ENCODE measurements around the gene FAM162B.
"Not testable (repeated sequence)": the region's sequence is repeated elsewhere in the genome, so short reads cannot be mapped to it uniquely, and the experiment has no call there.

Gene FAM162B

GRCh38 chr6:116766506-116767176, 1.1 kb upstream of the FAM162B start:
- Histone ChIP-seq H3K9me3 (ENCODE audit: control insufficient read depth in 2 of 2, low read length in 2 of 2) (no peaks in the 10 kb centered on the region), H3K9ac (ENCODE audit: low read length in 2 of 2) (no peak overlapping the region)

DNA sequence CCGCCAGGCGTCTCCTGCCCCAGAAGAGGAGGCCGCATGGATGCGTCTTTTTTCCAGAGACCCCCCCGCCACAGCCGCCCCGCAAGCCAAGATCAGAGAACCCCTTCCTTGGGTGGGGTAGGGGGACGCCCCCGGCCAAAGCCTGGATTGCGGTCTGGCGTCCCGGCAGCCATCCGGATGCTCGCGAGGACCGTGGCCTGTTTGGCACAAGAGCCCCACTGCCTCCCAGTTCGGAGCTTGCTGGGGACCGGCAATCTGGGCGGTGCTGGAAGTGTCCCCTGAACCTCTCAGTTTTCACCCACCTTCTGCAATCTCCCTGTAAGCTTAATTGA, 924 bp downstream of the FAM162B start:
- Histone ChIP-seq H3K36me3 (ENCODE audit: control insufficient read depth in 2 of 2, insufficient read depth in 2 of 2, low read length in 2 of 2) (no peaks in the 10 kb centered on the region), H3K9ac (ENCODE audit: low read length in 2 of 2) (no peak overlapping the region), H3K27ac (ENCODE audit: low read length) (no peak overlapping the region), H3K9me3 (ENCODE audit: control insufficient read depth in 2 of 2, low read length in 2 of 2) (no peaks in the 10 kb centered on the region), H3K4me1 (ENCODE audit: control insufficient read depth, insufficient read depth, low read length) (peaks cover 13% of the 10 kb centered on the region), H3K4me3 (ENCODE audit: low read length in 2 of 2) (peak overlapping the region; percentile 64 to 73), H3K27me3 (ENCODE audit: control insufficient read depth in 1 of 2, insufficient read depth in 2 of 2, low read length in 2 of 2) (peaks cover 9 to 18% of the 10 kb centered on the region in 2 donors)

More at GRCh38 chr6:116766506-116767176, 1.1 kb upstream of the FAM162B start:
- peaks cover 13% of the 10 kb centered on the region for H3K4me1 ChIP-seq (ENCODE audit: control insufficient read depth, insufficient read depth, low read length)
- H3K4me3 ChIP-seq (ENCODE audit: low read length in 2 of 2): no peak overlapping the region
- no peak overlapping the region for H3K27ac ChIP-seq (ENCODE audit: low read length)
- peaks cover 9 to 18% of the 10 kb centered on the region in 2 donors for H3K27me3 ChIP-seq (ENCODE audit: control insufficient read depth in 1 of 2, insufficient read depth in 2 of 2, low read length in 2 of 2)
- H3K36me3 ChIP-seq (ENCODE audit: control insufficient read depth in 2 of 2, insufficient read depth in 2 of 2, low read length in 2 of 2): no peaks in the 10 kb centered on the region

- no peak overlapping the region for H3K9ac ChIP-seq (ENCODE audit: low read length in 2 of 2)
- H3K27me3 ChIP-seq (ENCODE audit: control insufficient read depth in 1 of 2, insufficient read depth in 2 of 2, low read length in 2 of 2): peaks cover 9 to 18% of the 10 kb centered on the region in 2 donors
- peak overlapping the region in 1 of 2 donors; percentile 73 for H3K4me3 ChIP-seq (ENCODE audit: low read length in 2 of 2)
- peaks cover 13% of the 10 kb centered on the region for H3K4me1 ChIP-seq (ENCODE audit: control insufficient read depth, insufficient read depth, low read length)
- H3K27ac ChIP-seq (ENCODE audit: low read length): no peak overlapping the region
- H3K36me3 ChIP-seq (ENCODE audit: control insufficient read depth in 2 of 2, insufficient read depth in 2 of 2, low read length in 2 of 2): no peaks in the 10 kb centered on the region
- no peaks in the 10 kb centered on the region for H3K9me3 ChIP-seq (ENCODE audit: control insufficient read depth in 2 of 2, low read length in 2 of 2)
These were observed 1.5 kb downstream of the FAM162B start for GRCh38 chr6:116763906-116764628.

DNA sequence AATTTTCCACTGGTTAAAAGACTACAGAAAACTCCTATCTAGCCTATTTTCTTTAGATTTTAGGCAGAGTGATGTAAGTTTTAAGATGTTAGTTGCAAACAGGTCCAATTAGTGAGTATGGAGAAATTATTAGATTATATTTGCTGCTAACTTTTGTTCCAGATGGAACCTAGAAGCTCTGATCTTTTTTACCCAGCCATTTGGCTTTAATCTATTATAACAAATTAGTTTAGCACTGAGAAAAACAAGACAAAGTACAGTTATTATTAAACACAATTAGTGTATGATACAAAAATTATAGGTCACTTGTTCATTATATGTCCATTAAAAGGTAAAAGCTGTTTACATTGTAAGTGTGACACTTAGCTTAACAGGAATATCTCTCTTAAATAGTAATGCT, 2.5 kb downstream of the FAM162B start:
- Histone ChIP-seq H3K36me3 (ENCODE audit: control insufficient read depth in 2 of 2, insufficient read depth in 2 of 2, low read length in 2 of 2) (no peaks in the 10 kb centered on the region), H3K27ac (ENCODE audit: low read length) (no peak overlapping the region), H3K9me3 (ENCODE audit: control insufficient read depth in 2 of 2, low read length in 2 of 2) (no peaks in the 10 kb centered on the region), H3K27me3 (ENCODE audit: control insufficient read depth in 1 of 2, insufficient read depth in 2 of 2, low read length in 2 of 2) (peaks cover 9 to 18% of the 10 kb centered on the region in 2 donors), H3K4me1 (ENCODE audit: control insufficient read depth, insufficient read depth, low read length) (peaks cover 13% of the 10 kb centered on the region), H3K9ac (ENCODE audit: low read length in 2 of 2) (no peak overlapping the region), H3K4me3 (ENCODE audit: low read length in 2 of 2) (no peak overlapping the region)

- Histone ChIP-seq H3K36me3 (ENCODE audit: control insufficient read depth in 2 of 2, insufficient read depth in 2 of 2, low read length in 2 of 2) (no peaks in the 10 kb centered on the region), H3K4me3 (ENCODE audit: low read length in 2 of 2) (no peak overlapping the region), H3K4me1 (ENCODE audit: control insufficient read depth, insufficient read depth, low read length) (peaks cover 13% of the 10 kb centered on the region)
These were observed 3.3 kb downstream of the FAM162B start for GRCh38 chr6:116762235-116762634.

GRCh38 chr6:116761779-116762178, 3.7 kb downstream of the FAM162B start:
- H3K27me3 ChIP-seq (ENCODE audit: control insufficient read depth in 1 of 2, insufficient read depth in 2 of 2, low read length in 2 of 2): peaks cover 9 to 18% of the 10 kb centered on the region in 2 donors
- H3K4me1 ChIP-seq (ENCODE audit: control insufficient read depth, insufficient read depth, low read length): peaks cover 13% of the 10 kb centered on the region
- H3K9me3 ChIP-seq (ENCODE audit: control insufficient read depth in 2 of 2, low read length in 2 of 2): no peaks in the 10 kb centered on the region
- H3K4me3 ChIP-seq (ENCODE audit: low read length in 2 of 2): no peak overlapping the region
- no peak overlapping the region for H3K9ac ChIP-seq (ENCODE audit: low read length in 2 of 2)
- no peak overlapping the region for H3K27ac ChIP-seq (ENCODE audit: low read length)
- H3K36me3 ChIP-seq (ENCODE audit: control insufficient read depth in 2 of 2, insufficient read depth in 2 of 2, low read length in 2 of 2): no peaks in the 10 kb centered on the region

More at GRCh38 chr6:116762235-116762634, 3.3 kb downstream of the FAM162B start:
- peaks cover 9 to 18% of the 10 kb centered on the region in 2 donors for H3K27me3 ChIP-seq (ENCODE audit: control insufficient read depth in 1 of 2, insufficient read depth in 2 of 2, low read length in 2 of 2)
- H3K9ac ChIP-seq (ENCODE audit: low read length in 2 of 2): no peak overlapping the region
- H3K9me3 ChIP-seq (ENCODE audit: control insufficient read depth in 2 of 2, low read length in 2 of 2): no peaks in the 10 kb centered on the region
- no peak overlapping the region for H3K27ac ChIP-seq (ENCODE audit: low read length)

GRCh38 chr6:116745176-116745575, 20.3 kb downstream of the FAM162B start:
- no peak overlapping the region for H3K9ac ChIP-seq (ENCODE audit: low read length in 2 of 2)
- H3K9me3 ChIP-seq (ENCODE audit: control insufficient read depth in 2 of 2, low read length in 2 of 2): no peaks in the 10 kb centered on the region
- no peaks in the 10 kb centered on the region for H3K27me3 ChIP-seq (ENCODE audit: control insufficient read depth in 1 of 2, insufficient read depth in 2 of 2, low read length in 2 of 2)
- H3K27ac ChIP-seq (ENCODE audit: low read length): no peak overlapping the region
- no peak overlapping the region for H3K4me3 ChIP-seq (ENCODE audit: low read length in 2 of 2)
- H3K36me3 ChIP-seq (ENCODE audit: control insufficient read depth in 2 of 2, insufficient read depth in 2 of 2, low read length in 2 of 2): no peaks in the 10 kb centered on the region
- H3K4me1 ChIP-seq (ENCODE audit: control insufficient read depth, insufficient read depth, low read length): no peaks in the 10 kb centered on the region

GRCh38 chr6:116741571-116741970, 23.9 kb downstream of the FAM162B start:
- H3K9ac ChIP-seq (ENCODE audit: low read length in 2 of 2): no peak overlapping the region
- H3K27me3 ChIP-seq (ENCODE audit: control insufficient read depth in 1 of 2, insufficient read depth in 2 of 2, low read length in 2 of 2): no peaks in the 10 kb centered on the region
- peaks cover 0 to 4% of the 10 kb centered on the region in 2 donors for H3K9me3 ChIP-seq (ENCODE audit: control insufficient read depth in 2 of 2, low read length in 2 of 2)
- H3K27ac ChIP-seq (ENCODE audit: low read length): no peak overlapping the region
- H3K4me1 ChIP-seq (ENCODE audit: control insufficient read depth, insufficient read depth, low read length): no peaks in the 10 kb centered on the region
- peaks cover 0 to 3% of the 10 kb centered on the region in 2 donors for H3K36me3 ChIP-seq (ENCODE audit: control insufficient read depth in 2 of 2, insufficient read depth in 2 of 2, low read length in 2 of 2)
- no peak overlapping the region for H3K4me3 ChIP-seq (ENCODE audit: low read length in 2 of 2)

- H3K4me1 ChIP-seq (ENCODE audit: control insufficient read depth, insufficient read depth, low read length); H3K9me3 ChIP-seq (ENCODE audit: control insufficient read depth in 2 of 2, low read length in 2 of 2); H3K4me3 ChIP-seq (ENCODE audit: low read length in 2 of 2); H3K27me3 ChIP-seq (ENCODE audit: control insufficient read depth in 1 of 2, insufficient read depth in 2 of 2, low read length in 2 of 2); H3K27ac ChIP-seq (ENCODE audit: low read length); H3K36me3 ChIP-seq (ENCODE audit: control insufficient read depth in 2 of 2, insufficient read depth in 2 of 2, low read length in 2 of 2); H3K9ac ChIP-seq (ENCODE audit: low read length in 2 of 2): not testable (repeated sequence)
These were observed 25.0 kb downstream of the FAM162B start for GRCh38 chr6:116740486-116740885.

DNA sequence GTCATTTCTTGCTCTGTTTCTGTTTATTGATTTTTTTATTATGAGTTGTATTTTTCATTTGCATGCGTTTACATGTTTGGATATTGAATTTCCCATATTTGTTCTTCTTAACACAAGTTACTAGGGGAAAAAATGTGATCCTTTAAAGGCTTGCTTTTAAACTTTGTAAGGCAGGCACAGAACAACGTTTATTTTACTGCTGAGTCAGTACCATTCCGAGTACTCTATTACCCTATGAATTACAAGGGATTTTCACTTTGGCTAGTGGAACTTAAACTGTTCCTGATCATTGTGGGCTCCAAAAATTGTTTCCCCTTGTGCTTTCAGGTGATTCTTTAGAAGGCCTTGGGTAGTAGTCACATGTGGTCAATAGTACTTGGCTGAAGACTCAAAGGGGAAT, 28.5 kb downstream of the FAM162B start:
- H3K4me3 ChIP-seq (ENCODE audit: low read length in 2 of 2): no peak overlapping the region
- no peaks in the 10 kb centered on the region for H3K27me3 ChIP-seq (ENCODE audit: control insufficient read depth in 1 of 2, insufficient read depth in 2 of 2, low read length in 2 of 2)
- peaks cover 0 to 9% of the 10 kb centered on the region in 2 donors for H3K36me3 ChIP-seq (ENCODE audit: control insufficient read depth in 2 of 2, insufficient read depth in 2 of 2, low read length in 2 of 2)
- H3K9ac ChIP-seq (ENCODE audit: low read length in 2 of 2): no peak overlapping the region
- peaks cover 0 to 4% of the 10 kb centered on the region in 2 donors for H3K9me3 ChIP-seq (ENCODE audit: control insufficient read depth in 2 of 2, low read length in 2 of 2)
- no peak overlapping the region for H3K27ac ChIP-seq (ENCODE audit: low read length)
- H3K4me1 ChIP-seq (ENCODE audit: control insufficient read depth, insufficient read depth, low read length): no peaks in the 10 kb centered on the region

DNA sequence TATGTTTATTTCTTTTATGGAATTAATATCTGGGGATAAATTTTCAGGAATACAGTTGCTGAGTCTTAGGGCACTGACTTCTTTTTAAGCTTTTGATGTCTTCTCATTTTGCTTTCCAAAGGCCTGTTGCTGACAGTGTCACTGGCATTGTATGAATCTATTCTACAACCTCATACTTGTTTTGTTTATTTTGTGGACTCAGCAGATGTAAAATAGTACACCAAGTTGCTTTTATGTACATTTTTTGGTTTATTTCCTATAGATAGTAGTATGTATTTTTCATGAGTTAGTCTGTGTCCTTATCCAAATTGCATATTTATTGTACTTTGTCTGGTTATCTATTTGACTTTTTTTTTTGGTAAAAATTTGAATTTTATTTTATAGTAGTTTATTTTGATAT, 35.0 kb downstream of the FAM162B start:
- no peak overlapping the region for H3K27ac ChIP-seq (ENCODE audit: low read length)
- H3K27me3 ChIP-seq (ENCODE audit: control insufficient read depth in 1 of 2, insufficient read depth in 2 of 2, low read length in 2 of 2): no peaks in the 10 kb centered on the region
- peaks cover 4 to 24% of the 10 kb centered on the region in 2 donors for H3K36me3 ChIP-seq (ENCODE audit: control insufficient read depth in 2 of 2, insufficient read depth in 2 of 2, low read length in 2 of 2)
- H3K9ac ChIP-seq (ENCODE audit: low read length in 2 of 2): no peak overlapping the region
- H3K9me3 ChIP-seq (ENCODE audit: control insufficient read depth in 2 of 2, low read length in 2 of 2): no peaks in the 10 kb centered on the region
- no peak overlapping the region for H3K4me3 ChIP-seq (ENCODE audit: low read length in 2 of 2)
- no peaks in the 10 kb centered on the region for H3K4me1 ChIP-seq (ENCODE audit: control insufficient read depth, insufficient read depth, low read length)

Data from stomach smooth muscle (tissue), 2 donors.